ENCODE results near the gene STK32B. TPM values are rescaled to one million over a fixed set of nuclear protein-coding genes. Genes with fewer than 3 reads are reported as not detected.

The STK32B gene
- total and polyA plus RNA-seq, 2 donors, result 2.9 to 4.8 TPM

DNA sequence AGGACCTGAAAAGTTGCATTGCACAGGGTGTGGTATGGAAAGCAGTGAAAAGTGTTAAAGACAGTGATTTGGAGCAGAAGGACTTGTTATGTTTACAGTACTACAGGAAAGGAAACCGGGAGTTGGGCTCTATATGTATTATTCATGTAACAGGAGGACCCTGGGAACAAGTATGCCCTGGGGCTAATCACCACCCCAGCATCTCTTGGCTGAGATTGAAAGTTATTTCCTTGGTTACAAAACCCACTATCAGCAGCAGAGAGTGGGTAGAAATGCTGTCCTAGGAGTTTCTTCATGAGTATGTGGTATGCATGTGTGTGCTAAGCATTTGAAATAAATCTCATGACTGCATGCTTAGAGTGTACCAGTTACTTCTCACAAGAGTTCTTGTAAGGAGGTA, 46.9 kb downstream of the STK32B start:
- H3K4me3 ChIP-seq (ENCODE audit: low read length in 2 of 2), result no peak overlapping the region
- H3K27ac ChIP-seq (ENCODE audit: low read depth in 1 of 2, low read length in 1 of 2), result no peak overlapping the region
- WGBS, result 88% methylated on average over 1 of the region's 1 CpG
- no peaks in the 10 kb centered on the region for H3K9me3 ChIP-seq (ENCODE audit: control insufficient read depth in 2 of 2, insufficient read depth in 1 of 2, low read length in 1 of 2)
- DNase-seq (ENCODE audit: low read depth in 6 of 9, low spot score in 9 of 9), result no peak
- no peaks in the 10 kb centered on the region for H3K4me1 ChIP-seq (ENCODE audit: control insufficient read depth in 2 of 2, insufficient read depth in 2 of 2, low read length in 2 of 2)
- H3K36me3 ChIP-seq (ENCODE audit: control insufficient read depth in 2 of 2, insufficient read depth in 2 of 2, low read length in 1 of 2), result no peaks in the 10 kb centered on the region
- H3K27me3 ChIP-seq (ENCODE audit: control insufficient read depth in 2 of 2, insufficient read depth in 1 of 2, low read length in 1 of 2), result no peaks in the 10 kb centered on the region

DNA sequence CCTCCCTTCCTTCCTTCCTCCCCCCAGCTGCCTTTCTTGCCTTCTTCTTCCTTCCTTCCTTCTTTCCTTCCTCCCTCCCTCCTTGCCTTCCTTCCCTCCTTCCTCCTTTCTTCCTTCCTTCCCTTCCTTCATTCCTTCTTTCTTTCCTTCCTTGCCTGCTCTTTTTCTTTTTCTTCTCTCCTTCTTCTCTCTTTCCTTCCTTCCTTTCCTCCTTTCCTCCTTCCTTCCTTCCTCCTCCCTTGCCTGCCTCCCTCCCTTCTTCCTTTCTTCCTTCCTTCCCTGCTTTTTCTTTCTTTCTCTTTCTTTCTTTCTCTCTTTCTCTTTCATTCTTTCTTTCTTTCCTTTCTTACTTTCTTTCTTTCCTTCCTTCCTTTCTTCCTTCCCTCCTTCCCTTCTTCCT, 49.1 kb downstream of the STK32B start:
- H3K4me3 ChIP-seq (ENCODE audit: low read length in 2 of 2), result no peak overlapping the region
- H3K4me1 ChIP-seq (ENCODE audit: control insufficient read depth in 2 of 2, insufficient read depth in 2 of 2, low read length in 2 of 2), result no peaks in the 10 kb centered on the region
- H3K27ac ChIP-seq (ENCODE audit: low read depth in 1 of 2, low read length in 1 of 2), result no peak overlapping the region
- no peaks in the 10 kb centered on the region for H3K27me3 ChIP-seq (ENCODE audit: control insufficient read depth in 2 of 2, insufficient read depth in 1 of 2, low read length in 1 of 2)
- no peak for DNase-seq (ENCODE audit: low read depth in 6 of 9, low spot score in 9 of 9)
- H3K36me3 ChIP-seq (ENCODE audit: control insufficient read depth in 2 of 2, insufficient read depth in 2 of 2, low read length in 1 of 2), result no peaks in the 10 kb centered on the region
- H3K9me3 ChIP-seq (ENCODE audit: control insufficient read depth in 2 of 2, insufficient read depth in 1 of 2, low read length in 1 of 2), result no peaks in the 10 kb centered on the region

DNA sequence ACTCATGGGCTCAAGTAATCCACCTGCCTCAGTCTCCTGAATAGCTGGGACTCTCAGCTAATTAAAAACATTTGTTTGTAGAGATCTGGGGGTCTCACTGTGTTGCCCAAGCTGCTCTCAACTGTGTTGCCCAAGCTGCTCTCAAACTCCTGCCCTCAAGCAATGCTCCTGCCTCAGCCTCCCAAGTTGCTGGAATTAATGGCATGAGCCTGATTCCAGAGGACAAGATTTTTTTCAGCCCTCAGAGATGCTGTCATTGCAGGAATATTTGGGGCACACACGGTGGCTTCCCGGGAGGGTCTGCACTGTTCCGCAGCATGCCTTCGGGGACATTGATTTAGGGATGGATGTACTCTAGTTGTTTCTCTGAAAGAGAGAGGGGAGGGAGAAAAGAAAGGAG, 49.7 kb downstream of the STK32B start:
- no peaks in the 10 kb centered on the region for H3K4me1 ChIP-seq (ENCODE audit: control insufficient read depth in 2 of 2, insufficient read depth in 2 of 2, low read length in 2 of 2)
- H3K36me3 ChIP-seq (ENCODE audit: control insufficient read depth in 2 of 2, insufficient read depth in 2 of 2, low read length in 1 of 2), result no peaks in the 10 kb centered on the region
- H3K4me3 ChIP-seq (ENCODE audit: low read length in 2 of 2), result no peak overlapping the region
- no peaks in the 10 kb centered on the region for H3K27me3 ChIP-seq (ENCODE audit: control insufficient read depth in 2 of 2, insufficient read depth in 1 of 2, low read length in 1 of 2)
- no peak overlapping the region for H3K27ac ChIP-seq (ENCODE audit: low read depth in 1 of 2, low read length in 1 of 2)
- WGBS, result 93% methylated on average over 4 of the region's 4 CpGs
- DNase-seq (ENCODE audit: low read depth in 6 of 9, low spot score in 9 of 9), result no peak
- H3K9me3 ChIP-seq (ENCODE audit: control insufficient read depth in 2 of 2, insufficient read depth in 1 of 2, low read length in 1 of 2), result no peaks in the 10 kb centered on the region

DNA sequence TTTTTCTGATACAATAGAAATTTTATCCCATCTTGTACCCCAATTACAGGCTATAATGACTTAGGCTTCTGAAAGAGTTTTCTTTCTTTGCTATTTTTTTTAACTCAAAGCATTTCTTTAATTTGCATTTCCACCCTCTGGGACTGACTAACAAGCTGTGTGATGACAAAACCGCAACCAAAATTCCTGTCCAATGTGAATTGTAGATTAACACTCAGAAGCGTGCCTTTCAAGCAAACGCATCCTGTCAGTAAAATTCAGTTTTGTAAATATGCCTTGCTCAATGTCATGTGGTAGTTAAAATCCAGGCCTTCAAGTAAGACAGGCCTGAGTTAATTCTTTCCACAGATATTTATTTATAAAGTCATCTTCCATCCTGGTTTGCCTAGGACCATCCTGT, 50.3 kb downstream of the STK32B start:
- H3K9me3 ChIP-seq (ENCODE audit: control insufficient read depth in 2 of 2, insufficient read depth in 1 of 2, low read length in 1 of 2), result no peaks in the 10 kb centered on the region
- H3K27ac ChIP-seq (ENCODE audit: low read depth in 1 of 2, low read length in 1 of 2), result no peak overlapping the region
- H3K4me1 ChIP-seq (ENCODE audit: control insufficient read depth in 2 of 2, insufficient read depth in 2 of 2, low read length in 2 of 2), result no peaks in the 10 kb centered on the region
- DNase-seq (ENCODE audit: low read depth in 6 of 9, low spot score in 9 of 9), result no peak
- WGBS, result 96% methylated on average over 3 of the region's 3 CpGs
- no peak overlapping the region for H3K4me3 ChIP-seq (ENCODE audit: low read length in 2 of 2)
- no peaks in the 10 kb centered on the region for H3K36me3 ChIP-seq (ENCODE audit: control insufficient read depth in 2 of 2, insufficient read depth in 2 of 2, low read length in 1 of 2)
- H3K27me3 ChIP-seq (ENCODE audit: control insufficient read depth in 2 of 2, insufficient read depth in 1 of 2, low read length in 1 of 2), result no peaks in the 10 kb centered on the region

DNA sequence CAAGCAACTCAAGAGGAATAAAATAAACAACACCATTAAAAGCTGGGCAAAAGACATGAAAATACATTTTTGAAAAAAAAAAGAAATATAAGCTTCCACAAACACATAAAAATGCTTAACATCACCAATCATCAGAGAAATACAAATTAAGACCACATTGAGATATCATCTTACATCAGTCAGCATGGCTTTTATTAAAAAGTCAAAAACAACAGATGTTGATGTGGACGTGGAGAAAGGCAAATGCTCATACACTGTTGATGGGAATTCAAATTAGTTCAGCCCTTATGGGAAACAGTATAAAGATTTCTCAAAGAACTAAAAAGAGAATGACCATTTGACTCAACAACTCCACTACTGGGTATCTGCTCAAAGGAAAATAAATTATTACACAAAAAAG, 59.6 kb downstream of the STK32B start:
- Histone ChIP-seq H3K4me3 (ENCODE audit: low read length in 2 of 2) (no peak overlapping the region), H3K36me3 (ENCODE audit: control insufficient read depth in 2 of 2, insufficient read depth in 2 of 2, low read length in 1 of 2) (no peaks in the 10 kb centered on the region), H3K27ac (ENCODE audit: low read depth in 1 of 2, low read length in 1 of 2) (no peak overlapping the region), H3K27me3 (ENCODE audit: control insufficient read depth in 2 of 2, insufficient read depth in 1 of 2, low read length in 1 of 2) (no peaks in the 10 kb centered on the region), H3K4me1 (ENCODE audit: control insufficient read depth in 2 of 2, insufficient read depth in 2 of 2, low read length in 2 of 2) (no peaks in the 10 kb centered on the region), H3K9me3 (ENCODE audit: control insufficient read depth in 2 of 2, insufficient read depth in 1 of 2, low read length in 1 of 2) (no peaks in the 10 kb centered on the region)
- 100% methylated on average over 1 of the region's 1 CpG for WGBS
- no peak for DNase-seq (ENCODE audit: low read depth in 6 of 9, low spot score in 9 of 9)

DNA sequence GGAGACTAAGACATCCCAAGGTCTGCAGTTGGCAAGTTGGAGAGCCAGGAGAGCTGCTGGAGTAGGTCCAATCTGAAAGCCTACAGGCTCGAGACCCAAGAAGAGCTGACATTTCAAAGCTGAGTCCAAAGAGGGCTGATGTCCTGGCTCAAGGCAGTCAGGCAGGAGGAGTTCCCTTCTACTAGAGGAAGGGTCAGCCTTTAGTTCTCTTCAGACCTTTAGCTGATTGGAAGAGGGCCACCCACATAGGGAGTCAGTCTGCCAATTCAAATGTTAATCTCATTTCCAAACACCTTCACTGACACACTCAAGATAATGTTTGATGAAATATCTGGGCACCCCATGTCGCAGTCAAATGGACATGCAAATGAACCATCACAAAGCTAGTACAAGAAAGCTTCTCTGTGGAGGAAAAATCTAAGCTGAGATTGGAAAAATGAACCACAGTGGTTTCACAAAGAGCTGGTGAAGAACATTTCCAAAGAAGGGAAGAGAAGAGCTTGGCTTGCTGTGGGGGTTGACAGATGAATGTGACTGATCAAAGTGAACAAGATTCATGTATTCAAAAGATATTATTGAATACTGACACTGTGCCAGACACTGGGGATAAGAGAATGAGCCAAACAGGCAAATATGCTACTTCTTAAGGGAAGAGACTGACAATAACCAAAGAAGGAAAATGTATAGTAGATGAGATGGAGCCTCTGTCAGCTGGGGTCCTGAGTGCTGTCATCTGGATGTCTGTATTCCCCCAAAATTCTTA, 61.2 kb downstream of the STK32B start:
- H3K9me3 ChIP-seq (ENCODE audit: control insufficient read depth in 2 of 2, insufficient read depth in 1 of 2, low read length in 1 of 2), result no peaks in the 10 kb centered on the region
- H3K36me3 ChIP-seq (ENCODE audit: control insufficient read depth in 2 of 2, insufficient read depth in 2 of 2, low read length in 1 of 2), result no peaks in the 10 kb centered on the region
- no peak overlapping the region for H3K4me3 ChIP-seq (ENCODE audit: low read length in 2 of 2)
- no peaks in the 10 kb centered on the region for H3K27me3 ChIP-seq (ENCODE audit: control insufficient read depth in 2 of 2, insufficient read depth in 1 of 2, low read length in 1 of 2)
- H3K27ac ChIP-seq (ENCODE audit: low read depth in 1 of 2, low read length in 1 of 2), result no peak overlapping the region
- 96% methylated on average over 2 of the region's 2 CpGs for WGBS
- DNase-seq (ENCODE audit: low read depth in 6 of 9, low spot score in 9 of 9), result no peak
- H3K4me1 ChIP-seq (ENCODE audit: control insufficient read depth in 2 of 2, insufficient read depth in 2 of 2, low read length in 2 of 2), result no peaks in the 10 kb centered on the region

DNA sequence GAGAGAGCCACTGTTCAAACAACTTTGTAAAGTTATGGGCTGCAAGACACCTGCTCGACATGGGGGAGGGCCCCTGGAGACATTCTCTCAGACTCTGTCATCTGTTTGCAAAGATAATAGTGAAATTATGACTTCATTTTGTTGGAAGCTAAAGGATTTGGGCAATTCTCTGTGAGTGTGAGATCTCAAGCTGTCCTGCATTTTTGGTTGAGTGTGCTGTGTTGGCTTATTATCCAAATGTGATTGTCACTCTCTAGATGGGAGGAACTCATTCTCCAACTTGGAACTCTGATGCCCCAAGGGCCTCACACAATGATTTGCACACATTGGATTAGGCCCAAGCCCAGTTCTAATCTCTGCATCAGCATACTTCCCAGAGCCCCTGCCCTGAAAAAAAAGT, 63.7 kb downstream of the STK32B start:
- Histone ChIP-seq H3K27ac (ENCODE audit: low read depth in 1 of 2, low read length in 1 of 2) (no peak overlapping the region), H3K4me1 (ENCODE audit: control insufficient read depth in 2 of 2, insufficient read depth in 2 of 2, low read length in 2 of 2) (peaks cover 0 to 5% of the 10 kb centered on the region in 2 donors), H3K27me3 (ENCODE audit: control insufficient read depth in 2 of 2, insufficient read depth in 1 of 2, low read length in 1 of 2) (no peaks in the 10 kb centered on the region), H3K4me3 (ENCODE audit: low read length in 2 of 2) (no peak overlapping the region), H3K9me3 (ENCODE audit: control insufficient read depth in 2 of 2, insufficient read depth in 1 of 2, low read length in 1 of 2) (no peaks in the 10 kb centered on the region), H3K36me3 (ENCODE audit: control insufficient read depth in 2 of 2, insufficient read depth in 2 of 2, low read length in 1 of 2) (no peaks in the 10 kb centered on the region)
- 28% methylated on average over 1 of the region's 1 CpG for WGBS
- DNase-seq (ENCODE audit: low read depth in 6 of 9, low spot score in 9 of 9), result no peak

DNA sequence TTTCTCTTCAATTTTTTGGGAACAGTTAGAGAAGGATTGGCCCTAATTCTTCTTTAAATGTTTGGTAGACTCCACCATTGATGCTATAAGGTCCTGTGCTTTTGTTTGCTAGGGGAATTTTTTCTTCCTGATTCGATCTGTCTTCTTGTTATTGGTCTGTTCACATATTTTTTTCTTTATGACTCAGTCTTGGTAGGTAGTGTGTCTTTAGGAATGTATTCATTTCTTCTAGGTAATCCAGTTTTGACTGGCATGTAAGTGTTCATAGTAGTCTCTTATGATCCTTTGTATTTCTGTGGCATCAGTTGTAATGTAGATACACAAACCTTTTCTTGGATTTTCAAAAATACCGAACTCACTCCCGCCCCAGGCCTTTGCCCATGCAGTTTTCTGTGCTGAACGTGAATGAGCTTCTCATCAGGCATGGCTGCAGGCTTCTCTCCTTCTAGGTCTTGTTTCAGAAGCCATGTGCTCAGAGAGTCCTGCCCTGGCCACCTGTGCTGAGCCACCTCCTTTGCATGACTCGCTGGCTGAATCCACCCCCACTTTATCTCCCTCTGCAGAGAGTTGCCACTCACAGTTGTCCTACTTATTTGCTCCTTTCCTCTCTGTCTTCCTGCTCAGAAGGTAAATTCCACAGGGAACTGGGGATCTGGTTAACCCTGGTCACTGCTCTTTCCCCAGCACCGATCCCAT, 67.0 kb downstream of the STK32B start:
- DNase-seq (ENCODE audit: low read depth in 6 of 9, low spot score in 9 of 9), result peak in 1 of 9 donors; percentile 3
- Histone ChIP-seq H3K4me3 (ENCODE audit: low read length in 2 of 2) (no peak overlapping the region), H3K27ac (ENCODE audit: low read depth in 1 of 2, low read length in 1 of 2) (no peak overlapping the region), H3K4me1 (ENCODE audit: control insufficient read depth in 2 of 2, insufficient read depth in 2 of 2, low read length in 2 of 2) (peaks cover 0 to 5% of the 10 kb centered on the region in 2 donors), H3K36me3 (ENCODE audit: control insufficient read depth in 2 of 2, insufficient read depth in 2 of 2, low read length in 1 of 2) (no peaks in the 10 kb centered on the region), H3K9me3 (ENCODE audit: control insufficient read depth in 2 of 2, insufficient read depth in 1 of 2, low read length in 1 of 2) (no peaks in the 10 kb centered on the region), H3K27me3 (ENCODE audit: control insufficient read depth in 2 of 2, insufficient read depth in 1 of 2, low read length in 1 of 2) (no peaks in the 10 kb centered on the region)
- 96% methylated on average over 6 of the region's 6 CpGs for WGBS

DNA sequence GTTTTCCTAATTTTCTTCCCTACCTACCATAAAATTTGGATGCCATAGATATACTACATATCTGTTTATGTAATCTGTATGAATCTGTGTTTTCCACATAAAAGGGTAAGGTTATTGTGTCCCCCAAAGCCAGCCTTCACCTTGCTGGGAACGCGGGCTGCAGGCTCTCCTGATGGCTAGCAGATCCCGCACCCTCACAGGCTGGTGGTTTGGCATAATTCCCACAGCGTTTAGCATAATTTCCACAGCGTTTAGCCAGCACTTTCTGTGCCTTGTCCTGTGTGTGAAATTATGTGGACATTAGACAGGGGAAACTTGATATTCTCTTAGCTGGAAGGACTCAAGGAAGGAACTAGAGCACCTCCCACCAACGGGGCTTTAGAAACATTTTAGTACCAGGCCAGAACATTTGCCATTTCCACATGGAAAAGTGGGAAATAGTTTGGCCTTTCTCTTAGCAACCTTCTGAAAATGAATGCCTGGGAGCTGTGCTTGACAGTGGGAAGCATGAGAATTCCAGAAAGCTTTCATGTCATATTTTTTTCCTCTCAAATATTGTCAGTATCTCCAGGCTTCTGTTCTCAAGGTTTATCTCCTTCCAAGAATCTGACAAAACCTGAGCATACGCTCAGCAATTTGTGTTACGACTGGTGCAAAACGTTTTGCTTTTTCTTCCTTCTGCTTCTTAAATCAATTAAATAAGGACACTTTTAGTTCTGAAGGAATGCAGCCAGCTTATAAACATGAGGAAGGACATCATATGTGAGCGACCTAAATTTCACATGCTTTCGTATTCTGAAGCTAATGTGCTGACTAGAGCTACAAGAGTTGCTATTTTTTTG, 67.9 kb downstream of the STK32B start:
- Histone ChIP-seq H3K4me1 (ENCODE audit: control insufficient read depth in 2 of 2, insufficient read depth in 2 of 2, low read length in 2 of 2) (peaks cover 0 to 5% of the 10 kb centered on the region in 2 donors), H3K9me3 (ENCODE audit: control insufficient read depth in 2 of 2, insufficient read depth in 1 of 2, low read length in 1 of 2) (no peaks in the 10 kb centered on the region), H3K4me3 (ENCODE audit: low read length in 2 of 2) (no peak overlapping the region), H3K36me3 (ENCODE audit: control insufficient read depth in 2 of 2, insufficient read depth in 2 of 2, low read length in 1 of 2) (no peaks in the 10 kb centered on the region), H3K27me3 (ENCODE audit: control insufficient read depth in 2 of 2, insufficient read depth in 1 of 2, low read length in 1 of 2) (no peaks in the 10 kb centered on the region), H3K27ac (ENCODE audit: low read depth in 1 of 2, low read length in 1 of 2) (no peak overlapping the region)
- 93% methylated on average over 11 of the region's 11 CpGs for WGBS
- DNase-seq (ENCODE audit: low read depth in 6 of 9, low spot score in 9 of 9), result no peak
